GM19351 (cell line): ENCODE measurements around the gene KDM7A.

ENCODE experiments used
- ATAC-seq: cut with Tn5 transposase; IDR thresholded peaks from one replicate; pipeline ENCODE4 v1.9.1; 2021; ENCODE audit warnings: mild to moderate bottlenecking, moderate library complexity; ENCODE audit not compliant: unreplicated experiment

KDM7A gene

DNA sequence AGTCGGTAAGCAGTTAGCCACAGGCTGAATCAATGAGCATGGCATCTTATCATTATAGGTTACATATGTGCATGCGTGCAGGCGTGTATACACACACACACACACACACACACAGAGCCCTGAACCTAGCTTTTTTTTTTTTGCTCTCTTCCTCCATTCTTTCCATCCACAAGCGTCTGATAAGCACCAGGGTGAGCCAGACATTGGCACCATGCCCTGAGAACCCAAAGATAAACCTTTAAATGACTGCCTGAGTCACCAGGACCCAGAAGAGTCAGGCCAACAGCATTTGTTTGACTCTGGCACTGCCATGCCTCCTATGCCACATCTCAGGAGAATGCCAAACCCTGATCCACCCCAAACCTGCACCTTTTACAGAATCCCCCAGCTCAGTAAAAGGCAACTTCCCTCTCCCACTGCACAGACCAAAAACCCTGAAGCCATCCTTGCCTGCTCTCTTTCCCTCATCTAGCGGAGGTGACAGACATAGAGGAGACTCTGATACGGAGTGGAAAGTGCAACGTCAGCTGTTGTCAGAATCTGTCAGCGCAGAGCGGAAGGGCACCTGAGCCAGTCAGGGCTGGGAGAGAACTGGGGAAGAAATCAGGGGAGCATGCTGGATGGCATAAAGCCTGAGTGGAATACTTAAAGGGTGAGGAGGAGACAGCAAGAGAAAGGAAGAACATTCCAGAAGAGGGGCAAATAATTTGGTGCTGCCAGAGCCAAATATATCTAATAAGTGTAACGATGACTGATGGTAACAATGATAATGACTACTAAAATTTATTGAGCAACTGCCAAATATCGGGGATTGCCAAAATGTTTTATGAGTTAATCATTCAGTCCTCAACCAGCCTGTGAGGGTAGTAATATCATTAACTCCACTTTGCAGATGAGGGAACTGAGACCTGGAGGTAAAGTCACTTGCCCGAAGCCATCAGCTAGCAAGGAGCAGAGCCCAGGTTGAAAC is 117.2 kb downstream of the KDM7A start:
- no peak for ATAC-seq

DNA sequence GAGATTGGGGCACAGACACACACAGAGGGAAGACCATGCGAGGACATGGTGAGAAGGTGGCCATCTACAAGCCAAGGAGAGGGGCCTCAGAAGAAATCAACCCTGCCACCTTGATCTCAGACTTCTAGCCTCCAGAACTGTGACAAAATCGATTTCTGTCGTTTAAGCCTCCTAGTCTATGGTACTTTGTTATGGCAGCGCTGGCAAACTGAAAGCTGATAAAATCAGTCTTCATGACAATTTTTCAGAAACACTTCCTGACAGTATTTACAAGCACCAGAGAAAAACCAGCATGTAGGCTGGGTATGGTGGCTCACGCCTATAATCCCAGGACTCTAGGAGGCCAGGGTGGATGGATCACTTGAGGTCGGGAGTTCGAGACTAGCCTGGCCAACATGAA is 118.3 kb downstream of the KDM7A start:
- no peak for ATAC-seq

DNA sequence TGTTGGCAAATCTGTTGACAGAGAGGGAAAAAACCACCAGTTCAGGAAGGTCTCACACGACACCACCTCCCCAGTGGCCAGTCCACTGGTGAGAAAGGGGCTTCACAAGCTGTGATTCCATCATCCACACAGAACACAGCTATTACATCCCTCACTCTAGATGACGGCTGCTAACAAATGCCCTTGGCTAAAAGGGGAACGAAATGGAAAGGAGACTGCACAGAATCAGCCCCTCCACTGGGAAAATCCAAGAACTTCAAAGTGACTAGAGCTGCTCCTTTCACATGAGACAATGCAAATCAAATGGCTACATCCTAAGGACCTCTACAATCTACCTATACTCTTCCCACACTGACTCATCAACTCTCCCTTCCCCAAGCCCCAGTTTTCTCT is 119.6 kb downstream of the KDM7A start:
- no peak for ATAC-seq

DNA sequence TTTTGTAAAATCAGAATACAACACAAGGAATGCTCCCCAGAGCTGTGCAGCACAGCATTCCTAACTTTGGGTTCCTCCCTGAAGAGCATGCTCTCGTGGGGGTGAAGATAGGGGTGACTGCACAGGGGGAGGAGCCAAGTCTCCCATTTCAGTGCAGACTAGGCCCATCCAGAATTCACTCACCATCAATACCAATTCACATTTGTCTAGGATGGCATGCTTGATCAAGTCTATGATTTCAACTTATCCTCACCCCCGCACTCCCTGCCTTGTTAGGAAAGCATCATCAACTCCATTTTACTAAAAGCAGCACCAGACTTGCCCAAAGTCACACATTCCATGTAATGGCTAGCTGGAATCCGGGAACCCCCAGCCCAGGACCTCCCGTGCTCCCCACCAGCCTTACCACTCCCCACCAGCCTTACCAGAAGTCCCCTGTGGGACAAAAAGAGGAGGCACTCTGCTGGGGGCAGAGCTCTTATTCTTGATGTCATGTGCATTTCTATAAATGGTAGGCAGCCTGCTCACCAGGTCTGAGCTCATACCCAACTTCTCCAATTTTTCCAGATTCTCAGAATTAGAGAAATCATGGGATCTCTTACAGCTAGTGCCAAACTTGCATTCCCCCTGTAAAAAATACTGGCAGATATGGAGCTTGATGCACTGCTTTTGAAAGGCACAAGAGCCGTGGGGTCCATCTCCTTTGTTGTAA is 120.2 kb downstream of the KDM7A start:
- ATAC-seq, result no peak

DNA sequence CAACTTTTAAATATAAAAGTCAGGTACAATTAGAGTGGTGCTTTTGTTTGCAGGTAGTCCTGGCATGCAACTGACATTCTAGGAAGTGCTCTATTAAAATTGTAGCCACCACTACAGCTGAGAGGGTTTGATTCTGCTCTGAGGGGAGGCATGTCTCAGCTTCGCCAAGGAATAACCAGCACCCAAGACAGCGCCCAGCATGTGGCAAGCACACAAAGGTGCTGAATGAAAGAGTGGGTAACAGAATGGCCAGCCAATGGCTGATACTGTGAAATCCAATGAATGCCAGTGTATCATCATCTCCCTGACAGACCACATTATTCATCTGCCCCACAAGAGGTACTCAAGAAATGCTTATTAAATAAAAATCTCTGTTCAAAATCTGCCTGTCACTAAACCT is 121.0 kb downstream of the KDM7A start:
- no peak for ATAC-seq

DNA sequence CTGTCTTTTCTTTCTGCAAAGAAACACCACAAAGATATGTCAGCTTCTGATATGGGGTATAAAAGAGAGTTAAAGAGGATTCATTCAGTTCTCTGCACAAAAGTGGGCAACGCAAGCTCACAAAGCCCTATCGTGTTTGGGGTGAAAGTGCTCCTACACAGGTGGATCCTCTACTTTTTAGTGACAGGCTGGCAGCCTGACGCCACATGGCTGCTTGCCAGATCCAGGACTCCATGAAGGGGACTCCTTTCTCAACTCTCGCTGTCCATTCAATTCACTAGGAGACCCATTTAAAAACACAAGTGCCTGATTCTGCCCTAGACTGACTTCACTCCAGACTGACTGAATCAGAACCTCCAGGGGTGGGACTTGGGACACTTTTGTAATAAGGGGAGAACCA is 122.0 kb downstream of the KDM7A start:
- ATAC-seq, result no peak

DNA sequence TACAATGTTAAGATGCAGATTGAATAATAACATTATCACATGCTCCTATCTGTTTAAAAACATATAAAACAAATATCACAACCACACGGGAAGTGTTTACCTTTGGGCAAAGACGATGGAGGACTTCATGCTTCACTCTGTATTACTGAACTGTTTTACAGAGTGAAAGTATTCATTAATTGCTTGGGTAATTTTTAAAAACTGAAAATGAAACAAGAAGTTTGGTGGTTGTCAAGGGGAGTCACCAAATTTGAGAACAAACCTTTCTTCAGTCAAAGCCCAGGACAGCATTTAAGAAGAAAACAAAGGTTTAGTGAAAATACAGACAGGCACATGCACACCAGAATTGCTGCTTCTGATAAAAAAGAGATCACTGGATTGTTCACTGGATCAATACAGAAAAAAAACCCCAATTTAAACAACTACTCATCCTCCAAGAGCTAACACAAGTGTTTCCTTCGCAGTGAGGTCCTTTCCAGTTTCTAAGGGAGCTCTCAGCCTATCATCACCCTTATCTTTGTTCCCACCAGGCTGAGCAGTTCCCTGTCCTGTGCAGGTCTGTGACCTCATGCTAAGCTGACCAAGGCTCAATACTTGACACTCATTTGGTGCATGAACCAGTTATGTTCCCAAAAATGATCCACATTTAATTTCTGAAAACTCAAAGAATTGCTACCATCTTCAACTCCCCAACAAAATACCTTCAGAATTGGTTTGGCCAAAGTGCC is 122.8 kb downstream of the KDM7A start:
- peak; percentile 93 for ATAC-seq

DNA sequence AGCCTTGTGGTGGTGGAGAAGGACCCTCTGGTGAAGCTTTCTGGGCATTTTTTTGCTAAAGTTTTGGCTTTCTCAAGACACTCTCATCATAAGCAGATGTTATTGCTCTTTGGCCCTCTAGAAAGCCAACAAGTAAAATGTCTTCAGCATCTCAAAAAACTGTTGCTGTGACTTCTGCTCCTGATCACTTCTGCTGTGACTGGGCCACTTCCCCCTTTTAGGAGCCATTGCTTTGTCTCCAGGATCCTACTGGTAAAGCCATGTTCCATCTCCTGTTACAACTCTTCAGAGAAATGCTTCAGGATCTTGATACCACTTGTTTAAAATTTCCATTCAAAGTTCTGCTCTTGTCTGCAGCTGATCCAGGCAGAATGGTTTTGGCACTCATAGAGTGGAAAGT is 125.0 kb downstream of the KDM7A start:
- no peak for ATAC-seq

DNA sequence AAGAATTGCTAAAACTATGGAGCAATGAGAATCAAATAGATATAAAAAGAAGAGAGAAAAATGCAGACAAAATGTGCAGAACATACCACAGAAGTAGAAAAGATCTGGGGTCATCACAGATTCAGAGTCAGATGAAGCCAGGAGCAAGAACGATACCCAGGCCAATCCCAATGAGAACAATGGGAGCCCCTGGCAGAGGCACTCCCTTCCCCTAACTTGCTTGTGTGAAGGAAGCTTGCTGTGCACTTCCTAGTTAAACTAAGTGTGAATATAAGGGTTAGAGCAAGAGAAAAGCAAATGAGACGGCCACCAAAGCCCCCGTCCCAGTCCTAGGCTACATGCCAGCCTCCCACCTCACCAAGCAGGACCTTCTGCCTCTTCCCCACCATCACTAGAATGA is 126.7 kb downstream of the KDM7A start:
- ATAC-seq, result no peak

DNA sequence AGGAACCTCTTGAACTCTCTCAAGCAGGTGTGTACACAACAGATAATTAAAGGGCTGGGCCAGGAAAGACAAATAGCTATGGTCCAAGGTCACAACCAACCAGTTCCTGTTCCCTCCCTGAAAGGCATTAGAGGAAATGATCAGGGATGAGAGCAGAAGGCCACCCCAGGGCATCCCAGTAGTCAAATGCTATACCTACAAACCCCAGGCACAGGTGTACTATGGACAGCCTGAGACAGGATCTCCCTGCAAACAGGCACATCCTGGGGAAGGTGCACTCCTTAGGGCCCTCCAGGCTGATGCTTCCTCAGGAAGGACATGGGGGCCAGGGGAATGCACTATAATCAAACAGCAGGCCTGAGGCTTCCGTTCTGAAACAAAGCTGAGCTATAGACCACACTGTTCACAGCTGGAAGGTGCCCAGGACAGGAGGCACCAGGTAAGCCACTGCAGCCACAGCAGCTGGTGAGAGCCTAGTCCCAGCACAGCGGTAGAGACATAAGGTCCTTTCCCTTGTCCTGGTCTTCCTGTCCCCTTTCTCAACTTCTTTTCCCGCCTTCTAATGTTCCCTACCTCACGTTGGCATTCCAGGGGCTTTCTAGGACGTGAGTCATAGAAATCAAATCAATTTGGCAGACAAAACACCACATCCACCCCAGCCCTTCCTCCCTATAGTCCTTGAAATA is 127.3 kb downstream of the KDM7A start:
- no peak for ATAC-seq

DNA sequence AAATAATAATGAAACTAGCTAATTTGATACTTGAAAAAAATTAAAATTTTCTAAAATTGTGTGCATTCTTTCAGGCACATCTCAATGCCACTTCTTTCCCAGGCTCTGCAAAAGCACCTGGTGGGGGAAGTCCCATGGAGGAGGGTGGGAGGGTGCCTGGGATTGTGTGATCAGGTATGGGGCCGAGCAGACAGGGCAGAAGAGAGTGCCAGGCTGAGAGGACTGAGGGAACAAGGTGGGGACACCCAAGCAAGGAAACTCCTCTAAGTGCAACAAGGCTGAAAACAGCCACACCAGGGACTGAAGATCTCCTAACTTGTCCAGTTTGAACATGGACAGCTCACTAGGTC is 127.8 kb downstream of the KDM7A start:
- no peak for ATAC-seq

DNA sequence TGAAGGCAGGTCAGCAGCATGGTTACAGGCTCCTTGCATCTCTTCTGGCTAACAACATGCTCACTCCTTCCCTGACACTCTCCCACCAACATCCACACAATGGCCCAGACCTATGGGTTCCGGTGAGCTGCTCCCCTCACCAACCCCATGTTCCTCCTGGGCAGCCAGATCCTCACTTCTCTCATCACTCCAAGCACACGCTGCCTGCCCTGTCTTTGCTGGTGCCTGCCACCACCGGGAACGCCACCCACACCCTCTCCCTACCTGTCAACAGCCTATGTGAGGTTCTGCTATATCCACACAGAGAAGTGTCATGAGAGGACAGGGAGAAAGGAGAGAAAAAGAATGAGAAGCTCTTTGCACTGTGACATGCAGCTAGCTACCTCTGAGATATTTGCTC is 128.6 kb downstream of the KDM7A start:
- ATAC-seq, result no peak

DNA sequence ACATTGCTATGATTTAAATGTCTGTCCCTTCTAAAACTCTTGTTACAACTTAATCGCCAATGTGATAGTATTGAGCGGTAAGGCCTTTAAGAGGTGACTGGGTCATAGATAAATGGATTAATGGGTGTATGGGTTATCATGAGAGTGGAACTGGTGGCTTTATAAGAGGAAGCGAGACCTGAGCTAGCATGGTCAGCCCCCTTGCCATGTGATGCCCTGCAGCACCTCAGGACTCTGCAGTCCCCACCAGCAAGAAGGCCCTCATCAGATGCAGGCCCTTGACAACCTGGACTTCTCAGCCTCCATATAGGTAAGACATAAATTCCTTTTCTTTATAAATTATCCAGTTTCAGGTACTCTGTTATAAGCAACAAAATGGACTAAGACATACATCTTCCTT is 129.6 kb downstream of the KDM7A start:
- ATAC-seq, result no peak

DNA sequence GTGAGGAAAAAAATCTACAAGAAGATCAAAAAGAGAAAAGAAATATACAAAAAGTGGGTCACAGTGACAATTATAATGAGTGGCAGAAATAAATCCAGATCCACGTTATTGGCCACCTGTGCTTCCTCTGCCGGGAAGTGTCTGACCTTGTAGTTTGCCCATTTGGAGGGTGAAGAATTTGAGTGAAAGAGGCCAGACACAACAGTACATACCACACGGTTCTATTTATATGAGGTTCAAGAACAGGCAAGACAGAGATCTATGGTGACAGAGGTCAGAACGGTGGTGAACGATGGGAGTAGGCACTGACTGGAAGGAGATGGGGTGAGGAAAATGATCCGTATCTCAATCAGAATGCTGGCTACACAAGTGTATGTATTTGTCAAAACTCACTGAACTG is 131.1 kb downstream of the KDM7A start:
- ATAC-seq, result no peak

DNA sequence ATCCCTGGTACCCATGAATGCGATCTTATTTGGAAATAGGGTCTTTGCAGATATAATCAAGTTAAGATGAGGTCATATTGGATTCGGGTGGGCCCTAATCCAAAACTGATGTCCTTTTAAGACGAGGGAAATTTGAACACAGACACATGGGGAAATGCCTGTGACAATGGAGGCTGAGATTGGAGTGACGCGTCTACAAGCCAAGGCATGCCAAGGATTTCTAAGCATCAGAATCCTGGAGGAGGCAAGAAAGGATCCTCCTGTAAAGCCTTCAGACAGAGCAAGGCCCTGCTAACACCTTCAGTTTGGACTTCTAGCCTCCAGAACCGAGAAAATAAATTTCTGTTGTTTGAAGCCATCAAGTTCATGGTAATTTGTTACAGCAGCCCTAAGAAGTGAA is 132.5 kb downstream of the KDM7A start:
- ATAC-seq, result no peak

DNA sequence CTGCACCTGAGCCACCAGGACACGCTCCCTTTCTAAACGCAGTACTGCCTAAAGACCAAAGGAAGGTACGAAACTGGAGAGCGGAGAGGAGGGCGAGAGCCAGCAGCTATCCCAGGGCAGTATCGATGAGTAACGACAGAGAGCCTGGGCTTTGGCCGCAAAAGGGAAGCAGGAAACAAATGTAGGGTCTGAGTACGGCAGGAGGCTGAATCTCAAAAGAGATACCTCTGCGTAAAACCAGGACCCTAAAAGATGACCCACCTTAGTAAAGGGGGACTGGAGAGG is 134.5 kb downstream of the KDM7A start:
- ATAC-seq, result no peak

DNA sequence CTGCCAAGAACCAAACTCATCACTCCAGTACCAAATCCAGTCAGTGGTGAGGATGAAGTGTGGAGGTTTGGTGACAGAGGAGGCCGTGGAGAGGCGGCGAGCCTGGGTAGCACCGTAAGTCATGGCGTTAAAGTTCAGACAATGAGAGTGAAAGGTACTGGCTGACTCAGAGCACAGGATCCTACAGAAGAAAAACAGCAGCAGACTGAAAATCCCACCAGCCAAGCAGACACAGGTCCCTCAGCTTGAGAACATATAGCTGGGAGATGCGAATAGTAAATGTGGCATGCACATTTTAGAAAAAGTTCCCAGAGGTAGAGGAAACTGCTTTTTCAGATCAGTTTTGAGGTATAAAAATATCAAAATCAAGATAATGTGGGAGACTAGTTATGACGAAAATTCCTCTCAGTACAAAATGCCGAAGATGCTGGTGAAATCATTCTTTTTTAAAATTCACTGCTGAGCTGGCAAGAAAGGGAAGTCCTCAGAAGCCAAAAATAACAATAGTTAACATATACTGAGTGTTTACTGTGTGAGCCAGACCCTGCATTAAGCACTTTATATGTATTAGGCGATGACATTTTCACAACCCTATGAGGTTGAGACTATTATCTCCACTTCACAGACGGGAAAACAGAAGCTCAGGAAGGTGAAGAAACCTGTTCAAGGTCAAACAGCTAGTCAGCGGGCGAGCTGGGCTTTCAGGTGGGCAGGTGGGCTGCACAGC is 135.0 kb downstream of the KDM7A start:
- ATAC-seq, result no peak

DNA sequence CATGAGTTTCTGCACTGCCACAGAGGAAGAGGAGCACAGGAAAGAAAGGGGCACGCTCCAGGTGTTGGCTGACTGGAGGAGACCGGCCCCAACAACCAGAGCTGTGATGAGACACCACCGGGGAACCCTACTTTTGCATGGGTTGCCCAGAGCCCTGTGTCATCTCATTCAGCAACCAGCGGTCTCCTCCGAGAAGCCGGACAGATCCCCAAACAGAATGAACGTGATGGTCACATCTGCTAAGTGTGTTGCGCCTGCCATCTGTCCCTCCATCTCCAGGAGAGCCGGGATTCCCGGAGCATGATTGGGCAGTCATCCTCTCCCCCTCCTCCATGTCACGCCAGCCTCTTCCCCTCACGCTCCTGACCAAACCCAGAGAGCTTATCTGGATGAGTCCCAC is 136.9 kb downstream of the KDM7A start:
- no peak for ATAC-seq

DNA sequence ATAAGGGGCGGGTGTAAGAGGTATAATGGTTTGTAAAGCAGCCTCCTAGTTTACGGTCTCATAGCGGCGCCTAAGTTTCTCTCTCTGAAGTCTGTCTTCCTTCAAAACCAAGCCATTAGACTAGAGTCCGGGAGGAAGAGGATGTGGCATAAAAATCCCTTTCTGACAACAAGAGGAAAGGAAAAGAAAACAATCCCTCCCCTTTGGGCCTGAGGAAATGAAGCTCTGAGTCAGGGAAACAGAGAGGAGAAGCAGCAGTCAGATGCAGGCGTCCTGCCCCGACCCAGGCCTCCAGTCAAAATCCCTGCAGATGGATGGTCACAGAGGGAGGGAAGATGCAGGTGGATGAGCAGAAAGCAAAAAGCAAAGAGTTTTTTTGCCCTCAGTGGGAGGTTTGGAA is 137.7 kb downstream of the KDM7A start:
- no peak for ATAC-seq

DNA sequence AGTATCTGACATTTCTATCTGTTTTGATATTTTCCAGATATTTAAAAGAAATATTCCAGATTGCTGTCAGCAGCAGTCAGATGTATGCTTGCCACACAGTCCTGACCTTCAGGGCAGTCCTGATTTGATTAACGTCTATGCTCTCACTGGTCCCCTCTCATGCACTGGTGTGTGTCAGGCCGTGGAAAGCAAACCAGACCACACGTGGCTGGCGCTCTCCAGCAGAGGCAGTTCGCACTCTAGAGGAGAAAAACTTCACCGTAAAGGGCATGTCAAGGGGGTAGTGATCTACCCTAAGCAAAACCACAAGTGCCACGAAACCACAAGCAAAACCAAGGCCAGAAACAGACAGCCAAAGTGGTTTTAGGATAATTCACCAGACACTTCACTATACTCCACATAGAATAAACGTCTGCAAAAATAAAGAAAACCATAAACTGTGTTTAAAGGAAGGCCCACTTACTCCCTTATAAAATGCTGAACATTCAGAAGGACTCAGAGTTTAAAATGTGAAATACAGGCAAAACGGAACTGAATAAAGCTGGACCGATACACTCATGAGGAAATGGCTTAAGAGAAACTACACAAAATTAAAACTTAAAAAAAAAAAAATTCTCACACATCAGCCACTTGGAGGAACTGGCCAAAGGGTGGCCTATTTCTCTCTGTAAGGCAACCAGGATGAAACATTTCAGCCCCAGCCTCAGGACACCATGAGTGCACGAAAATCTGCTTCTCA is 140.4 kb downstream of the KDM7A start:
- peak; percentile 50 for ATAC-seq
